HG03039 (cell line): ENCODE measurements around the gene TRIP12.
"Not testable (repeated sequence)": the region's sequence is repeated elsewhere in the genome, so short reads cannot be mapped to it uniquely, and the experiment has no call there.

Experiments
- ATAC-seq: cut with Tn5 transposase; IDR thresholded peaks from one replicate; pipeline ENCODE4 v1.9.1; 2021; ENCODE audit warnings: mild to moderate bottlenecking, moderate library complexity; ENCODE audit not compliant: unreplicated experiment

Gene TRIP12

DNA sequence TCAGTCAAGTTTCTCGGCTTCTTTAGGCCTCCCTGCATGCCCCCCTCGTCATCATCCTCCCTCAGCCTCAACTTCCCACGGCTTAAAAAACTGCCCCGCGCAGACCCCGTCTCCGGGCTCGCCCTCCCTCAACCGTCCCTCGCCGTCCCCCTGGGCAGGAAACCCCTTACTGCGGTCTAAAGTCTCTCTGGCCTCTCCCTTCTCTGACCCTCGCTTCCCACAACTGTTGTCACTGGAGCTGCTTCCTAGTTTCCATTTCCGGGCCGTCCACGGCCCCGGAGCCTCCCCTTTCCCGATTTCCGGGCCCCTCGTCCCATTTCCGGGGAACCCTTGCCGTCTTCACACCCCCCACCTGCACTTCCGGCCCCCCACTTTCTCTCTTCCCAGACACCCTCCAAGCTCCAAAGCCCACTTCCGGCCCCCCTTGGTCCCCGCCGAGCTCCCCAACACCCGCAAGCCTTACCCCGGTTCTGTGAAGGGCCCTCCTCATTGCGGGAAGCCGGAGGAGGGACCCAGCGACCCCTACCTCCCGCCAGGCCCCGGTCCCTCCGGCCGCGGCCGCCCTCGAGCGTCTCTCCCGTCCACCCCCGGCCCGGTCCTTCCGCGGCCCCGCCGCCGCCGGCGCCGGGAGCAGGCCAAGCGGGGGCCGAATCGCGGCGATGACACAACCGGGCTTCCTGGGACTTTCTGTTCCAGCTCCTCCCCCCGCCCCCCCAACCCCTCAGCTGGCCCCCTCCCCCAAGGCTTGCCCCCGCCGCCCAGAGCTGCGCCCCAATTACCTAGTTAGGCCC lies 513 bp downstream of the TRIP12 start:
- ATAC-seq = peak; percentile 19

DNA sequence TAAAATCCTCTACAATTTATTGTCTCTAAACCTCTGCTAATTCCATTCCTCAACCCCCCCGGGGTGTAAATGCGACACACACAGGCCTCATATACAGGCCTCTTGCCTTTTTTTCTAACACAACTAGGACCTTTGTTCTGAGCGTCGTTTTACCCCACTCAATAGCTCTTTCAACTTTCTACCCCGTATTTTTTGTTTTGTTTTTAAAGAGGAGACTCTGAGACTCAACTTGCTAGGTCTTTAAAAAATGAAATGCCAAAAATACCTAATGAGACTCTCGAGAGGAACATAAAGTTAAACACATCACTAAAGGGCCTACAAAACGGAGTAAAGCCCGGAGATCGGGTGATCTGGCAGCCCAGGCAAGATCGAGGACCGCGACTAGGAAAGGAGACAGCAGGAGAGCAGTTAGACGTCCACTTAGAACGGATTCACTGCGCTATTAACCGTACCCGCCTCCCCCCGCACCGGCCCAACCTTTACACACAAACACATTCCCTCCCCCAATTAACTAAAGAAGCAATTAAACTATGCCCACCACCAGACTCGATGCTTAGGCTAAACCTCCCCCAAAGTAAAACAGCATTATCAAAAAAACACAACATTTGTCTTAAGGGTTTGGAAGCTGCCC lies 1.7 kb downstream of the TRIP12 start:
- ATAC-seq = no peak

DNA sequence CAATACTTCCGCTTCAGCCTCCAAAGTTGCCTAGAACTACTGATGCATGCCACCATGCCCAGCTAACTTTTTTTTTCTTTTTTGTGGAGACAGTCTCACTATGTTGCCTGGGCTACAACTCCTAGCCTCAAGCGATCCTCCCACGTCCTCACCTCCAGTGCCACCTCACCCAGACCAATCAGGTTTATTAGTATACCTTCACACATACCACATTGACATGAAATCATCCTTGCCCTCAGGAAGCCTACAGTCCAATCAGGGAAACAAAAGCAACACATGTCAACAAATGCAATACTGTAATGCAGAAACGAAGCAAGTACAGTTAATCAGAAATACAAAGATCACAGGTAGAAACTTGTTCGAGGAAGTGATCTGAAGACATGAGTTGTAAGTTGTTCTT lies 4.0 kb downstream of the TRIP12 start:
- no peak for ATAC-seq

DNA sequence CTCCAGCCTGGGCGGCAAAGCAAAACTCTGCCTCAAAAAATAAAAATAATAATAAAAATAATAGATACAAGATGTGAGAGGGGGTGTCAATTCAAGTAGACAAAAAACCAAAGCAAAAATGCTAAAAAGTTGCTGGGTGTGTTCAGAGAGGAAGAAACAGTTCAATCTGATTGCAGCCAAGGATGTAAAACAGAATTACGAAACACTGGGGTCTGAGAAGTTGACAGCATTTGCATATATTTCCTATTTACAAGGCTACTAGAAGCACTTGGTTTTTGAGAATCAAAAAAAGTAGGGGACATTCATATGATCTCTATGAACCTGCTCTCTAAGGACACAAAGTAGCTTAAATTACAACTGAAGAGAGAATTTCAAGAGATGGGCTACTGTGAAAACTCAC lies 7.6 kb downstream of the TRIP12 start:
- no peak for ATAC-seq

DNA sequence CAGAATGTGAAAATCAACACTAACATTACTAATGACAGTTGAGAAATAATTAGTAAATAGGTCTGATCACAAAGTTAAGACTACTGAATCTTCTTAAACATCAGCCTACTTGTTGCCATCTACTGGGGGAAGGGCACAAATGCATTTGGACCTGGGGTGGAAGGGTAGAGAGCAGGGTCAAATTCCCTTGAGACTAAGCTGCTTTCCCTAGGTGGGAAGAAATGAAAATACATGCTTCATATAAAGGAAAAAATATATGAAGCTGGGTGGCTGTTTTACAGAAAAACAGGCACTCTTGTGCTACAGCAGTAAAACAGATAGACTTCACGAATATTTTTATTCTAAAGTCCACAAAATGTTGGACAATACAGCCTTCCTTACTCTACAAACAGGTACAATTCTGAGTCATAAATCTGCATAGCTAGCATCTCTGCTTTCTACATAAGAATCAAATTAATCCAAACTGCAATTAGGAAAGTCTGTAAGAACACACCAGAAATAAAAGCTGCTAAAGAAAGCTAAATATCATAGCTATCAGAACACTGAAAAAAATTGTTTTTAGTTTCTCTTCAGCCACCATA lies 10.9 kb downstream of the TRIP12 start:
- peak; percentile 63 for ATAC-seq

DNA sequence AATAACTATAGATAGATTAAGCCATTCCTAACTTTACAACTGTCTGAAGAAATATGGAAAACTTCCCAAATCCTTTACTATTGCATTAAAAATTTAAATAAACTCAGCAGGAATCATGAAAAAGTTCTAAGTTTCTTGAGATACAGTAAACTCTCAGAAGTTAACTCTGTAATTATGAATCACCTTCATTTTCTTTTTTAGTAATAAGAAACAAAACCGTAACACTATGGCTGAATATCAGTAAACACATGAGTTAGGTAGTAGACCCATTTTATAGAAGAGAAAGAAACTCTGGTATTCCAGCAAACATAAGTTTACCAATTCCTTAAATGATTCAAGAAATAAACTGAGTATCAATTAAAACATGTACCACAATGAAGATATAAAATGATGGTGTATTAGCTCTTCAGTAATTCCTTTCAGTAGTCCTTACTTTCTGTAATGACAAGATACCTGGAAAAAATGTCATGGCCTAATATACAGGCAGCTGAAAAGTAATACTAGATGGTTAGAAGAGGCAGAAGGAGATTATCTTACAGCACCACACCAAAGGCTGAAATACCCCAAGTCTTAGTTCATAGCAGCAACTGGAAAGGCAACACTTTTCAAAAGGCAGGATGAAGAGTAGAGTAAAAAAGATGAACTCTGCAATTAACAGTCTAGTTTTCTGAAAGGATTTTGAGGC lies 11.5 kb downstream of the TRIP12 start:
- peak; percentile 14 for ATAC-seq

DNA sequence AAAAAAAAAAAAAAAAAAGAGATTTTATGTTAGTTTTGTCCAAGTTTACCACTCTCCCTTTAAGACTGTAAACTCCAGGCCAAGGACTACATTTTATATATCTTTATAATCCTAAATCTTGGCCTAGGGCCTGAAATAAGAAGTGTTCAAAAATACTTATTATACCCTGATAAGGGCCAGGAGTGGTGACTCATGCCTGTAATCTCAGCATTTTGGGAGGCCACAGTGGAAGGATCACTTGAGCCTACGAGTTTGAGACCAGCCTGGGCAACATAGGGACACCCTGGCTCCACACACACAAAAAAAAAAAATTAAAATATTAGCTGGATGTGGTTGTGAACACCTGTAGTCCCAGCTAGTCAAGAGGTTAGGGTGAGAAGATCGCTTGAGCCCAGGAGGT lies 12.7 kb downstream of the TRIP12 start:
- no peak for ATAC-seq

DNA sequence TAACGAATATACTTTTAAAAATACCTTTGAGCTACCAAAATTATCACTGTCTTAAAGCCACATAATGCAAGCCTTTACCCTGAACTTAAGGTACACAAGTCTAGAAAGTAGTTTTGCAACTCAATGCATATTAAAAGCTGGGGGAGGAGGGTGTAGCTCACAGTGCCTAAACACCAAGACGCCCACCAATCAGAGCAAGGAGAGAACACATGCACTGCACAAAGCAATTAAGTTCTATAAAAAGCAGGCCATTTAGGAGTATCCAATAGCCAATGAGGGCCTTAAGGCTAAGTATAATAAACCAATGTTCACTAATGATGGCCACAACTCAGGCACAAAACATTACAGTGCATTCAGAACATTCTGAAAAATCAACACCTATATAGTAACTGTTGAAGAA lies 16.2 kb downstream of the TRIP12 start:
- no peak for ATAC-seq

DNA sequence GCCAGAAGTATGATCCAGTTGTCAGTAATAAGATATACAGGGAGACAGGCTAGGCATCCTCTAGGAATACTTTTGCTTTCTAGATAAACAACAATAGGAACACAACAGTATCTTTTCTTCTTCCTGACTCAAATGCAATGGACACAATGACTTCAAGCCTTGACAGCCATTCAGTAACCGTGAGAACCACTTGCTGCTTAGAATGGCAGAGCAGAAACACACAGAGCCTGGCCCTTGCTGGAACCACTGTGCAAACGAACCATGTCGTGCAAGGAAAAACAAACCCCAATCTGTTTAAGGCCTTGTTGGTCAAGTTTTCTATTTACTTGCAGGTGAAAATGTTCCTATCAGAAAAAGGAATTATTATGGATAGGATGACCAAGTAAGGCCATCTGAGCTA lies 18.8 kb downstream of the TRIP12 start:
- no peak for ATAC-seq

DNA sequence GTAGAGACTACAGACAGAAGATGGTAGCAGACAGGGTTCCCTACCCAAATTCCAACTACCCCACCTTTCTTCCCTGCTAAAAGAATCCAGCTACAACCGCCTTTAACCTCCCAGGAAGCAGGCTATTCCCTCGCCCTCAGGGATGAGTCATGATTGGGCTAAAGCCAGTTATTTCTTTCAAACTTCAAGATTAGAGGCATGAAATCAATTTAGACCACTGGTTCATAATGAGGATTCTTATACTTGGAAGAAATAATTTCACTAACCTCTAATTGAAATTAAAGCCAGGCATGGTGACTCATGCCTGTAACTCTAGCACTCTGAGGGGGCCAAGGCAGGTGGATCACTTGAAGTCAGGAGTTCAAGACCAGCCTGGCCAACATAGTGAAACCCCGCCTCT lies 20.0 kb downstream of the TRIP12 start:
- ATAC-seq = no peak

DNA sequence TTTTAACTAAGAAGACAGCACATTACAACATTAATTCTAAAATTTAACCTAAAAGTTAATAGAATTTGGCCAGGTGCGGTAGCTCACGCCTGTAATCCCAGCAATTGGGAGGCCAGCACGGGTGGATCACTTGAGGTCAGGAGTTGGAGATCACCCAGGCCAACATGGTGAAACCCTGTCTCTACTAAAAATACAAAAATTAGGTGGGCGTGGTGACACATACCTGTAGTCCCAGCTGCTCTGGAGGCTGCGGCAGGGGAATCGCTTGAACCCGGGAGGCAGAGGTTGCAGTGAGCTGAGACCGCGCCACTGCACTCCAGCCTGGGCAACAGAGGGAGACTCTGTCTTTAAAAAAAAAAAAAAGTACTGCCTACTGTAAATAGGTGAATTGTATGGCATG lies 21.3 kb downstream of the TRIP12 start:
- ATAC-seq = not testable (repeated sequence)

DNA sequence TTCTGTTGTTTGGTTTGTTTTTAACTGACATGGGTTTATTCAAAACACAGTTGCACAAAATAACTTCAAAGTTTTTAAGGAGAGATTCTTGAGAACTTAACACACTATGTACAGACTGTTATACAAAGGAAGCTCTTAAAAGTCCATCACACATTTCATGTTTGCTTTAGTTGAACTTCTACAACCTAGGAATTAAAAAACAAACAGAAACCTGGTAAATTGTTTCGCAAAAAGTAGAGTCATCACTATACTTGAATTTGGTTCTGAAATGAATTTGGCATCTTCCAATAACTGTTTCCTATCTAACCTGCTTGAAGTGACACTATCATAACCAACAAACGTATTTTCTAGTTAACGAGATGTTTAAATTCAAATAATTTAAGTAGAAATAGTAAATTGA lies 21.8 kb downstream of the TRIP12 start:
- no peak for ATAC-seq

DNA sequence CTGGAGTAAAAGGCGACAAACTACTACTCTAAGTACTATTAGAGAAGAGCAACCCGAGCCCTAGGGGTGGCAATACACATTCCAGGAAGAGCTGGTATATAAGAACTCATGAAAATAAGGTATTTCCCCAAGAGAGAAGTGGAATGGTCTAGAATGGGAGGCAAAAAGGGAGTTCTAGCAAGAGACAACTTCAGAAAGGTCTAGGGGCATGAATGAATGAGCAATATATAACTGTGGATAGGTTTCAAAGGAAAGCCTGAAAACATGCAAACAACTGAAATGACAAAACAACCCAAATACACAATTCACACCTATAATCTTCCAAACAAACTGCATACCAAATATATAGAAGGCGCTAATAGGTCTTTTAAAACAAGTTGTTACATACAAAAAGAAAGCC lies 22.2 kb downstream of the TRIP12 start:
- no peak for ATAC-seq

DNA sequence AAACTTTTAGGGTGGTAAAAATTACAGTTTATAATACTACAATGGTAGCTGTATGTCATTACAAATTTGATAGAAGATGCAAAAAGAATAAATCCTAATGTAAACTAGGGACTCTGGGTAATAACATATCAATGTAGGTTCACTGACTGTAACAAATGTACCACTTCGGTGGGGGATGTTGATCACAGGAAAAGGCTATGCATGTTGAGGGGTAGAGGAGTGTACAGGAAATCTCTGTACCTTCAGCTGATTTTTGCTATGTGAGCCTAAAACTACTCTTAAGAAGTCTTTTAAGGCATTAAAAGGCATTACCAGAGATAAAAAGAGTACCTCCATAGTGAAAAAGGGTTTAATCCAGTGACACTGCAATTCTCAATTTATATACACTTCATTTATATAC lies 25.0 kb downstream of the TRIP12 start:
- ATAC-seq = no peak

DNA sequence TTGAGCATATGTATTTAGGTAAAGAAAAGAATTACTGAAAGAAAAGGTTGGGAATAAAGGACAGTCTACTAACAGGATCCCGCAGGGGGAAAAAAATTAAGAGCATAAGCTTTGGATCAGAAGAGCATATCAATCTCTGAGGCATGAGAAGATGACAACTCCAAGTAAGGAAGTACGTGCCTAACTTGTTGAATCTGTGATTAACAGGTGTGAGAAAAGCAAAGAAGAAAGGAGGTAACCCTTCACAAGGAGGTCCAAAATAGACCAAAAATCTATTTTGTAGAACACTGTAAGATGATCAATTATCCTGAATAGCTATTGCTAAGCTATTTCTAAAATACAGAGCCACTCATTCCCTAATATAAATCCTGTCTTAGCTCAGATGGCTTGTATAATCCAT lies 32.8 kb downstream of the TRIP12 start:
- no peak for ATAC-seq

DNA sequence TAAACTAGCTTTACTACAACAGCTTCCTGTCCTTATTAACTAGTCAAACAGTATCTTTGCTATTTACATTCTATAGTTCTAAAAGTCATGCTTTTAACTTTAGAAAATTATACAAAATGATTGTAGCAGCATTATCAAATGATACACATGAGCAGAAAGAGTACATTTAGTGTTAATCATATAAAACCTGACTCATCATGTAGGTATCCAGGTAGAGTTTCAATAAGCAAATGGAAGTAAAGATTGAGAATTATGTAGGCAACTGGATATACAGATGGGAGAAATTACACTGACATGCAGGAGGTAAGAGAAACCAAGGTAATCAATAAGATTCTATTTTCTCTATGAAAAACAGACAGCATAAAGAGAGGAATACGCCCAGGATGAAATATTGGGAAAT lies 33.8 kb downstream of the TRIP12 start:
- ATAC-seq = no peak

DNA sequence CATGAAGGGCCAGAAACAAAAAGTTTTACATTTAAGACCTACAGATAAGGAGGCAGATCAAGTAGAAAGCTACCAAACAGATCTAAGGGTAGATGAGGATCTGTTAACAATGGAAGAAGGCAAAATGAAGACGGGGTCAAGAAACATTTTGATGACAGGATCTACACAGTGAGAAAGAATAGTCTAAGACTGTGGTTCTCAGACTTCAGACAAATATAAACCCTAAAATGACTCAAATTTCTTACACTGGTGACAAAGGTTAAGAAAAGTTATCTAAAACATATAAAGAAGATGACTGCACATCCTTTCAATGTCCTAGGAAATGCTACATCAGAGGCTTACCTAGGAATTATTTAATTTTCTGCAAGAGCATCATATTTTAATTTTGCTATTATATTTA lies 34.4 kb downstream of the TRIP12 start:
- ATAC-seq = no peak

DNA sequence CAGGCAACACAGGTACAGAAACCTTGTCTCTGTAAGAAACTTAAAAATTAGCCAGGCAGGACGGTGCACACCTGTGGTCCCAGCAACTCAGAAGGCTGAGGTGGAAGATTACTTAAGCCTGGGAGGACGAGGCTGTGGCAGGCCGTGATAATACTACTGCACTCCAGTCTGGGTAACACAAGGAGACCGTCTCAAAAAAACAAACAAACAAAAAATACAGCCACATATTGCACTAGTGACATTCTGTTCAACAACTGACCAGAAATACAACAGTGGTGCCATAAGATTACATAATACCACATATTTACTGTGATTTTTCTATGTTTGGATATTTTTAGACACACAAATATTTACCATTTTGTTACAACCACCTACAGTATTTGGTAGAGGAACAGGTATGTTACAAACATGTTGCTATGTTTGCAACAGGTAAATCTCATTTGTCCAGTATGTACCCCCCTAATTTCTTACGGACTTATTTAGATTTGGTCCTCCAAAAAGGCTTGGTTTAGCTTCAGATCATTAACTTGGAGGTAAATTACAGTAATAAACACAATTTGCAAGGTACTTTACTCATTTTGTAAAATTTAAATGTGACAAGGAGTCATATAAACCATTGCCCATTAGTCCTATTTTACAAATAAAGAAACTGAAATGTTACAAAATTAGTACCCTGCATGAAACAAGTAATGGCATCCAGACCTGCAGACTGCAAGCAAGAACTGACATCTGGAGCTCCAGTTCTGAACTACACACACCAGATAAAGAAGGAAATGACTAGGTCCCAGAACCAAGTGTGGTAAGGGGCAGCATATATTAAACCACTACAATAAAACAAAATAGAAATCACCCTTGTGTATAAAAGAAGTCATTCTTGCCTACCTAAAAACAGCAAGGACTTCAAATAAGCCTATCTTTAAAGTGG lies 36.8 kb downstream of the TRIP12 start:
- ATAC-seq = peak; percentile 80

DNA sequence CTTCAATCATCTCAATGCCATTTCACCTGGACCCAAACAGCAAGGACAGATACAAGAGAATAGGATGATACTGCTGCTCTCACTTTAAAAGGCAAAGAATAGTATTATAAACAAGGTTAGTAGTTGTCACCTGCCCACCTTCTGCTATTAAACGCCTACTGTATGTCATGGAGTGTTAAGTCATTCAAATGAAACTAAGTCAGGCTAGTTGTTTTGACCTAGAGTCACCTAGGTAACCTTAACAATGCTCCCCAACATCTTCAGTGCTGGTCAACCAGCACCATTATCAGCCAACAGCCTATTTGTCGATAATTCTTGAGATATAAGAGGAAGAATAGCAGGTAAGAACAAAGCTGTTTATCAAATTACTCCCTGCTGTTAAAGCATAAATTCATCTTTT lies 39.2 kb downstream of the TRIP12 start:
- no peak for ATAC-seq

DNA sequence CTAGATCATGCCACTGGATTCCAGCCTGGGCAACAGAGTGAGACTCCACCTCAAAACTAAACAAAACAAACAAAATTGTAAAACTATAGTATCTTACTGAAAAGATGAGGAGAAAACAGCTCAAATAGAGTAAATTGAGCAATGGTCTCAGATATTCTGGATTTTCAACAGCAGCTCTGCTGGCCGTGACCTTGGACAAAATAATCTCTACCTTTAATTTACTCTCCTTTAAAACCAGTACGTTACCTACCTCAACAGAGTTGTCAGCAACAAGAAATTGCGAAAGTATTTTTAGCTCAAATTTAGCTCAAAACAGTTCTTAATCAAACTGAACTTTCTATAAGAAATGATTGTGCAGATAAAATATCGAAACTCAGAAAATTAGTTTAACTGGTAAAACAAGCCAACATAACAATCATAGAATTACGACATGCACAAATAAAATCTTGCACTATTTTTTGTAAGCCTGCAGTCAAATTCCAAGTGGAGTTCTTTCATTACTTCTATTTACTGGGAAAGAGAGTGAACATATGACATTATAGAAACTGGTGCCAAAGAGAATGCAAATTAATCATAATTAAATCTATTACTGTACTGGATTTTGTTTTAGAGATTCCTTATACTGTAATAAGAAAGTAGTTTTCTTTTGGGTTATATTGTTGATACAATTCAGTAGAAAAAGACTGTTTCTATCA lies 40.8 kb downstream of the TRIP12 start:
- no peak for ATAC-seq
